Right cardiac atrium (tissue), 5 donors: ENCODE results near the gene CRACR2B. TPM values are rescaled to one million over a fixed set of nuclear protein-coding genes. Genes with fewer than 3 reads are reported as not detected.
A peak's percentile ranks its signal among the peaks of the same experiment; 100 is the strongest.

Source experiments
- ATAC-seq, 2 donors: fragments of 200-7000 bp; cut with Tn5 transposase; one replicate each; pipeline versions ENCODE4 v1.8.0 to v1.9.1; 2020; ENCODE audit warnings: moderate library complexity in 2 of 2, mild to moderate bottlenecking in 1 of 2
- DNase-seq, 3 donors: peaks; one replicate each; pipeline ENCODE4 v3.0.0-alpha.2; 2020
- H3K27ac ChIP-seq: one replicate; pipeline ENCODE4 v1.5.1; 2013; ENCODE audit warnings: mild to moderate bottlenecking, low read length, control low read depth, moderate library complexity
- H3K27me3 ChIP-seq: one replicate; pipeline ENCODE4 v1.6.1; 2013; ENCODE audit not compliant: control insufficient read depth, insufficient read depth
- H3K4me1 ChIP-seq: one replicate; pipeline ENCODE4 v1.6.1; 2013; ENCODE audit warnings: low read length; ENCODE audit not compliant: control insufficient read depth, insufficient read depth
- H3K4me3 ChIP-seq: one replicate; pipeline ENCODE4 v1.5.1; 2013; ENCODE audit warnings: low read length, control low read depth
- H3K9me3 ChIP-seq: one replicate; pipeline ENCODE4 v1.6.1; 2013; ENCODE audit warnings: low read length; ENCODE audit not compliant: control insufficient read depth
- whole genome bisulfite sequencing: extraction: QIAGEN DNeasy Blood & Tissue Kit; methylation state at CpG from one replicate; pipeline ENCODE4 v1.1.7; 2013; 5-methylcytosine and 5-hydroxymethylcytosine counted together
- intact Hi-C, 4 donors: fragments of 100-400 bp; cut with DNase I; formaldehyde crosslinking; loops; one replicate each; pipeline versions ENCODE4 v1.11.0 to v1.14.0; 2022 to 2023
- polyA plus RNA-seq: library from polyadenylated mRNA; stranded (reverse); fragments of 200-250 nt; gene quantifications from one replicate; pipeline ENCODE4 v1.2.3, GENCODE V29; 2013
- total RNA-seq, 4 donors: library from RNA; stranded (reverse); fragmentation: NEBNext Ultra II Directional; extraction: Animal tissue kit (Norgen Biotek cat#: 25700); gene quantifications; one replicate each; pipeline ENCODE4 v1.2.1, GENCODE V29; 2021
- donor health status: healthy with polysubstance abuse.
- donor health status: DM: no; HTN: yes; CAD: no.
- donor health status: DM: no; HTN: no; CAD: no.
- donor health status: DM: no; HTN: yes; CAD: no; lungs with severe emphysema.
- donor health status: DM: yes; HTN: yes; CAD: no.

CRACR2B gene
- total and polyA plus RNA-seq, 5 donors = 18.9 to 42.6 (median 22.5) TPM

DNA sequence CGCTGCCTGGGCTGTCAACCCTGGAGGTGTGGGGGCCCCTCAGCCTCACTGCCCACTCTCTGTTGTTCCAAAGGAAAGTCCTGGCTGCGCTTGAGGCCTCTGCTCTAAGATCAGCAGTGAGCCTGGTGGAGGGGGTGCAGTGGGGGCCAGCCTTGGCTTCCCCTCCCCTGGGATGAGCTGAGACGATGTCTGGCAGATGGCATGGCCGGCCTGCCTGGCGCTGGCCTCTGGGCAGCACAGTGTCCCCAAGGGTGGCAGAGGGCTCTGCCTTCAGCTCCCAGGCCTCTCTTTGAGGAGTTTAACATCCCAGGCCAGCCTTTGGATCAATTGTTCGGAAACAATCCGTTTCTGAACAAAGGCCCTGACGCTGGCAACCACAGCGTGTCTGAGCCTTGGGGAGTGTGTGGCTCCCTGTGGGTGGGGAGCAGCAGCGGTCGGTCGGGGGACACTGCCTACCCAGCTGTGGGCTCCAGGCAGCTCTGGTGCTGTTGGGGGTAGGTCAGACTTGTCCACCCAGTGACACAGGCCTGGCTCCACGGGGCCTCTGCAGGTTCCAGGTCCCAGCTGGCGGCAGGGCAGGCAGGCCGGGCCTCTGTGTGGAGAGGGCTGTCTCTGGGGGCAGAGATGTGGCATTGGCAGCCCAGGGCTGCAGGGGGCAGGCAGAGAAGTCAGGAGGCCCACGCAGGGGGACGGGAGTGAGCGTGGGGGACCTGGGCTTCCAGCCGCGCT, 27.0 kb downstream of the CRACR2B start:
- Histone ChIP-seq H3K27me3 (no peaks in the 10 kb centered on the region), H3K9me3 (no peaks in the 10 kb centered on the region), H3K4me3 (no peak overlapping the region), H3K27ac (no peak overlapping the region), H3K4me1 (no peaks in the 10 kb centered on the region)
- whole genome bisulfite sequencing = 82% methylated on average over 20 of the region's 20 CpGs
- DNase-seq (peak in 1 of 3 donors; percentile 66), ATAC-seq (no peak)
- intact Hi-C loops = loop anchor here in 2 of 4 donors (5.0 to 10.0 kb wide), 2 partner anchors 198 to 200 kb away; no protein-coding TSS in a partner anchor

DNA sequence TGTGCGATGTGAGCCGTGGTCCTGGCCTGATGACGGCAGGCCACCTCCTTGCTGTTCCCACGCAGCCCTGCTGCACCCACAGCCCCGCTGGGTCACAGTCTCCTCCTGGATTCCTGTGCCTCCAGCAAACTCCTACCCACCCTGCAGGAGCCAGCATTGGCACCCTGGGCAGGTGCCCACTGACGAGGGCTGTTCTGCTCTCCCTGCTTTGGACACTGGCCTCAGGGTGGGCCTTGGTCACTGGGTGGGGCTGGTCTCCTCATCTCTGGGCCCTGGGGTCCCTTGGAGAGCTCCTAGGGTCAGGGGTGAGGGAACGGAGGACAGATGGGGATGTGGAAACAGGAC, 27.6 kb downstream of the CRACR2B start:
- Histone ChIP-seq H3K4me3 (no peak overlapping the region), H3K27ac (no peak overlapping the region), H3K9me3 (no peaks in the 10 kb centered on the region), H3K27me3 (no peaks in the 10 kb centered on the region), H3K4me1 (no peaks in the 10 kb centered on the region)
- DNase-seq (no peak), ATAC-seq (no peak)
- intact Hi-C loops = loop anchor here in 1 of 4 donors (10.0 kb wide), 1 partner anchor 199 kb away; no protein-coding TSS in a partner anchor
- 86% methylated on average over 7 of the region's 7 CpGs for WGBS

DNA sequence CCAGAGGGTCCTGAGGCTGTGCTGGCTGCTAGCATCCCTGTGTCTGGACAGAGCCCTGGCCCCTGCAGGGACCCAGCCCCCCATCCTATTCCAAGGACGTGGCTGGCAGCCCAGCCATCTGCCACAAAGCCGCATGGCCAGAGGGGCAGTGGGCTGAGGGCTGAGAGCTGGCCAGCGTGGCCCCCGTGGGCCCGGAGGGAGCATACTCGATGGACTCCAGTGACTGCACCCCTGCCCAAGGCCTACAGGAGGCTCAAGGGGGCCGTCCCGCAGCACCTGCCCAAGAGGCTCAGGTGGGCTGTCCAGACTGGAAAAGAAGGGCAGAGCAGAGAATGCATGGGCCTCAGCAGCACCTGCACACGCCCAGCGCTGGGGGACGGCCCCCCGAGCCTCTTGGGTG, 28.1 kb downstream of the CRACR2B start:
- no peak overlapping the region for H3K27ac ChIP-seq
- DNase-seq = no peak
- no peak overlapping the region for H3K4me3 ChIP-seq
- H3K9me3 ChIP-seq = no peaks in the 10 kb centered on the region
- WGBS = 89% methylated on average over 12 of the region's 12 CpGs
- ATAC-seq = no peak
- intact Hi-C loops = loop anchor here in 1 of 4 donors (10.0 kb wide), 1 partner anchor 199 kb away; no protein-coding TSS in a partner anchor
- no peaks in the 10 kb centered on the region for H3K4me1 ChIP-seq
- no peaks in the 10 kb centered on the region for H3K27me3 ChIP-seq

DNA sequence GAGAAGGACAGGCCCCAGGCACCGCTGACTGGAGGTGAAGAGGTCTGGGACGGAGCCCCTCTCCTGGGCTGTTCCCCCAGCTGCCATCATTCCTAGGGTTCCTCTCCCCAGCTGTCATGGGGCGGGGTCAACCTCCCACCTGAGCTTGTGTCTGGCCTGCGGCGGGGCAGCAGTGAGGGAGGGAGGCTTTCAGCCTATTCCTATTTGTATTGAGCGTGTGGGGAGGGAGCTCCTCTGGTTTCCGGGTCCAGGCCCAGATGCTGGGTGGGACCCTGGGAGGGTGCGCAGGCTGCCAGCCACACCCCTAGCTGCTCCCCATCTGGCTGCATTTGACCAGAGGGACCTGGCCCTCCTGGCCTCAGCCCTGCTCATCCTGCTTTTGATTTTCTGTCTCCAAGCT, 28.7 kb downstream of the CRACR2B start:
- Histone ChIP-seq H3K27me3 (no peaks in the 10 kb centered on the region), H3K27ac (no peak overlapping the region), H3K4me3 (no peak overlapping the region), H3K4me1 (no peaks in the 10 kb centered on the region), H3K9me3 (no peaks in the 10 kb centered on the region)
- intact Hi-C loops = loop anchor here in 1 of 4 donors (10.0 kb wide), 1 partner anchor 198 kb away; no protein-coding TSS in a partner anchor
- 70% methylated on average over 8 of the region's 8 CpGs for WGBS
- DNase-seq (no peak), ATAC-seq (no peak)

DNA sequence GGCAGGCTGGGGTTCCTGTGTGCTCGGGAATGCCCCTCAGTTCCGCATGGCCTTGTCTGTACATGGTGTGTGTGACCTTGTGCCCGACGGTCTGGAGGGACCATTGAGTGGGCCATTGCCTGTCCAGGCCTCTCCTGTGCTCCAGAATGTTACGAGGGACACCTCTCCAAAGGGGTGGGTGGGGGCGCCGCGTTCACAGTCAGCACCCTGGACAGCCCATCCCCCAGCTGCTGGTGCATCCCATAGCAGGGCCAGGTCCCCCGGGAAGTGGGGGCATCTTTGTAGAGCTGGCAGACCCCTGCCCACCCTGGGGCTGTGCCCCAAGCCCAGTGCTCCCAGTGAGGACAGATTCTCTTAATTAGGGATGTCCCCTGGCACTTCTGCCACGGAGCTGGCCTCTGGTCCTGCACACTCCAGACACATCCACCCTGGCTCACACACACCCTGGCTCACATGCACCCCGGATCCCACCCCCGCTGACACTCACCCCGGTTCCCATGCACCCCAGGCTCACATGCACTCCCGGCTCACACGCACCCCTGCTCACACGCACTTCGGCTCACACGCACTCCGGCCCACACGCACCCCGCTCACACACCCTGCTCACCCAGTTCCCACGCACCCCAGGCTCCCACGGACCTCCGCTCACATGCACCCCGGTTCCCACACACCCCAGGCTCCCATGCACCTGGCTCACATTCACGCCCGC, 30.5 kb downstream of the CRACR2B start:
- 86% methylated on average over 27 of the region's 27 CpGs for WGBS
- no peaks in the 10 kb centered on the region for H3K9me3 ChIP-seq
- H3K27ac ChIP-seq = no peak overlapping the region
- no peaks in the 10 kb centered on the region for H3K27me3 ChIP-seq
- ATAC-seq = no peak
- H3K4me3 ChIP-seq = no peak overlapping the region
- intact Hi-C loops = loop anchor here in 1 of 4 donors (10.0 kb wide), 1 partner anchor 197 kb away; no protein-coding TSS in a partner anchor
- no peak for DNase-seq
- peaks cover 2% of the 10 kb centered on the region for H3K4me1 ChIP-seq

DNA sequence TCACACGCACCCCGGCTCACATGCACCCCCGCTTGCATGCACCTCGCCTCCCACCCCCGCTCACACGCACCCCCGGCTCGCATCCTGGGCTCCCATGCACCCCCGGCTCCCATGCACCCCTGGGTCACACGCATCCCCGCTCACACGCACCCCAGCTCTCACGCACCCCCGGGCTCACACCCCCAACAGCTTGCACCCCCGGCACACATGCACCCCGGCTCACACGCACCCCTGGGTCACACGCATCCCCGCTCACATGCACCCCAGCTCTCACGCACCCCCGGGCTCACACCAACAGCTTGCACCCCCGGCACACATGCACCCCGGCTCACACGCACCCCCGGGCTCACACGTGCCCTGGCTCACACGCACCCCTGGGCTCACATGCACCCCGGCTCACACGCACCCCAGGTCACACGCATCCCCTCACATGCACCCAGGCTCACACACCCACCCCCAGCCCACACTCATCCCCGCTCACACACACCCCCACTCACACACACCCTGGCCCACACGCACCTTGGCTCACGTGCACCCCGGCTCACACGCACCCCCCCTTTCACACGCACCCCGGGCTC, 31.1 kb downstream of the CRACR2B start:
- Histone ChIP-seq H3K27ac (no peak overlapping the region), H3K4me1 (peaks cover 2% of the 10 kb centered on the region), H3K4me3 (no peak overlapping the region), H3K9me3 (no peaks in the 10 kb centered on the region), H3K27me3 (no peaks in the 10 kb centered on the region)
- ATAC-seq (no peak), DNase-seq (peak in 2 of 3 donors; percentile 56 to 67)
- 87% methylated on average over 36 of the region's 37 CpGs for WGBS
- intact Hi-C loops = loop anchor here in 1 of 4 donors (10.0 kb wide), 1 partner anchor 196 kb away; no protein-coding TSS in a partner anchor

DNA sequence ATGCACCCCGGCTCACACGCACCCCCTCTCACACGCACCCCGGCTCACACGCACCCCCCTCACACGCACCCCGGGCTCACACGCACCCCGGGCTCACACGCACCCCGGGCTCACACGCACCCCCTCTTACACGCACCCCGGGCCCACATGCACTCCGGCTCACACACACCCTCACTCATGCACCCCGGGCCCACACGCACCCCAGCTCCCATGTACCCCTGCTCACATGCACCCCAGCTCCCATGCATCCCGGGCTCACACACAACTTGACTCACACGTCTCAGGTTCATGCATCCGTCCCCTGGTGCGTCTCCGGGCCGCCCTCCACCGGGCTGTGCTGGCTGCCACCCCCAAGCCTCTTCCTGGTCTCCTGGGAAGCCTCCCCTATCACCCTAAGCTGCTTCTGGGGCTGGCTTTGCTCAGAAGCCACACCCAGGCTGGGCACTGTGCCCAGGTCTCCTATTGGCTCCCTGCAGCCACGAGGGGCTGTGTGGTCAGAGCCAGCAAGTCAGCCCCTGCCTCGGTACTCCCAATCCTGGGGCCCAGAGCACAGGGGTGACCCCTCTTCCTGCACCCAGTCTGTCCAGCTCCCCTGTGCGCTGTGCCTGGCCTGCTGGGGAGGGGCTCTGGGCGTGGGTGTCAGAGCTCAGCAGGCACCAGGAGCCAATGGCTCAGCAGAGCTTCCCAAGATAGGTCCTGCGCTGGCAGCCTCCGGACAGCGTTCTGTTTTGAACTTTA, 31.8 kb downstream of the CRACR2B start:
- Histone ChIP-seq H3K27ac (peak overlapping the region; percentile 1), H3K4me3 (no peak overlapping the region), H3K27me3 (no peaks in the 10 kb centered on the region), H3K9me3 (no peaks in the 10 kb centered on the region), H3K4me1 (peaks cover 2% of the 10 kb centered on the region)
- intact Hi-C loops = loop anchor here in 1 of 4 donors (10.0 kb wide), 1 partner anchor 195 kb away; no protein-coding TSS in a partner anchor
- peak; percentile 62 to 74 for ATAC-seq
- WGBS = 49% methylated on average over 30 of the region's 31 CpGs
- peak; percentile 89 to 96 (median 94) for DNase-seq

DNA sequence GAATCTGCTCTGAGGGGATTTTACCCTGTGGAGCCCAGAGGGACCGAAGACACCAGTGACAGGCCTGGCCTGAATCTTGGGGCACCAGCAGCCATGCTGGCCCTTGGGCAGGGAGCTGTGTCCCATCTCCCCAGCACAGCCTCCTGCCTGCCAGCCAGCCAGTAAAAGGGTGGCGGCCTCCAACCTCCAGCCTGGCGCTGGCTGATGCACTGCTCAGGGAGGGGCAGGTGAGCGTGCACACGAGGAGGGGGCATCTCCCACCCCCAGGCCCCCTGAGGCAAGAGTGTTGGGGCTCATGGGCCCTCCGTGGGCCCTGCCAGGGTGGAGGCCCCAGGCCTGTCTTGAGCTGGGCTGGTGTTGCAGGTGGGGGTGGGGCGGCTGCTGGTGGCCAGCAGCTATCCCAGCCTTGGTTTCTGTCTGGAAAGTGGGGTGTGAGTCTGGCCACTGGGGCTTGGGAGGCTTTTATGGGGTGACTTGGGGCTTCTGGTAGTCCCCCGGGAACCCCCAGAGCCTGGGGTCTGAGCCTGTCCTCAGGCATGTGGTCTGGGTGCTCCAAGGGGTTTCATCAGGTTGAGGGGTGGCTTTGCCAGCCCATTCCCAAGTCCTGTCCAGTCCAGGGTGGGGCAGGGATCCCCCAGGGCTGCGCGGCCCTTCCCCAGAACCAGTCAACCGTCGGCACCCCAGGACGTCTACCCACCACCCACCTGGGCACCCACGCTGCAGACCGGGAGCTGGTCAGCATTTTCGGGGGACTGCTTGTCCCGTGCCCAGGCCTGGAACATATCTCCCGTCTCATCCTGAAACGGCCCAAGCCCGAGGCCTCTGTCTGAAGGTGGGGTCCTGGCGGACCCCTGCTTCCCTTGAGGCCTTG, 32.8 kb downstream of the CRACR2B start:
- H3K9me3 ChIP-seq = no peaks in the 10 kb centered on the region
- peaks cover 2% of the 10 kb centered on the region for H3K4me1 ChIP-seq
- intact Hi-C loops = no loop called here
- no peak overlapping the region for H3K4me3 ChIP-seq
- no peaks in the 10 kb centered on the region for H3K27me3 ChIP-seq
- ATAC-seq (peak in 1 of 2 donors; percentile 0), DNase-seq (peak in 1 of 3 donors; percentile 16)
- H3K27ac ChIP-seq = no peak overlapping the region
- 81% methylated on average over 21 of the region's 21 CpGs for WGBS

DNA sequence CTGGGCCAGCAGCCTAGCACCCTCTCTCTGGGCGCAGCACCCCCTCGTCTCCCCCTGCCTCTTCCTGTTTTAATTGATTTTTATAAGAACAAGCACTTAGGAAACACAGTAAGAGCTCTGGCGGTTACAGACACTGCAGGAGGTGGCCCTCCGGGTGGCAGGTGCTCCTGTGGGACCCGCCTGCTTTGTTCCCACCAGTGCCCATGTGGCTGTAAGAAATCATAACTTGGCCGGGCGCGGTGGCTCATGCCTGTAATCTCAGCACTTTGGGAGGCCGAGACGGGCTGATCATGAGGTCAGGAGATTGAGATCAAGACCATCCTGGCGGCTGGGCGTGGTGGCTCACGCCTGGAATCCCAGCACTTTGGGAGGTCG, 33.4 kb downstream of the CRACR2B start:
- DNase-seq (no peak), ATAC-seq (no peak)
- H3K27ac ChIP-seq = no peak overlapping the region
- intact Hi-C loops = no loop called here
- no peaks in the 10 kb centered on the region for H3K9me3 ChIP-seq
- H3K27me3 ChIP-seq = no peaks in the 10 kb centered on the region
- no peak overlapping the region for H3K4me3 ChIP-seq
- peaks cover 2% of the 10 kb centered on the region for H3K4me1 ChIP-seq
- 92% methylated on average over 14 of the region's 14 CpGs for WGBS
